ENCODE data around the gene BABAM2.

Gene BABAM2

GRCh38 chr2:28152585-28153280, 262.2 kb downstream of the BABAM2 start:
- Histone ChIP-seq H3K4me2 (no peak overlapping the region), H3K36me3 (peaks cover 17% of the 10 kb centered on the region), H4K20me1 (no peaks in the 10 kb centered on the region), H3K27me3 (no peaks in the 10 kb centered on the region), H3K27ac (no peak overlapping the region), H3K4me3 (no peak overlapping the region), H3K4me1 (no peaks in the 10 kb centered on the region), H3K9me3 (peaks cover 11% of the 10 kb centered on the region), H3K9ac (no peak overlapping the region)
- no peak for TF ChIP-seq Cebpa-rat (IDR thresholded peaks at IDR 0.05)

DNA sequence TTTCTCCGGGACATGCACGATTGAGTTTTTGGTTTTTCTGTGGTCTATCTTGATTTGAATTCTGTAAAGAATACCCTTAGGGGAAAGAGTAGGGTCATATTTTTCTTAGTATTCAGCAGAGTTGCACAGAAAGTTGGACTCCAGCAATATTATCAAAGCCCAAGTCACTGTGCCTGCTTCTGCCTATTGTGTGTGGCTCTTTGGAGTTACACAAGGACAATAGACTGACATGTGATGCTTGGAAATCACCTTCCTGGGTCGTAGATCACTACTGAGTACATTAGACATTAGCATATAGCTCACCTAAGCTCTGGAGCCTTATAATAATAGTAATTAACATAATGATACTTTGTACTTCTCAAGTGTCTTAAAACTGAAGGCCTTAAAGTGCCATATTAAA, 263.3 kb downstream of the BABAM2 start:
- Histone ChIP-seq H3K9me3 (peaks cover 11% of the 10 kb centered on the region), H4K20me1 (no peaks in the 10 kb centered on the region), H3K4me1 (no peaks in the 10 kb centered on the region), H3K4me3 (no peak overlapping the region), H3K36me3 (peaks cover 13% of the 10 kb centered on the region), H3K4me2 (no peak overlapping the region), H3K9ac (no peak overlapping the region), H3K27ac (no peak overlapping the region), H3K27me3 (no peaks in the 10 kb centered on the region)
- no peak for TF ChIP-seq Cebpa-rat (IDR thresholded peaks at IDR 0.05)

GRCh38 chr2:28155086-28155485, 264.6 kb downstream of the BABAM2 start:
- Histone ChIP-seq H4K20me1 (no peaks in the 10 kb centered on the region), H3K4me3 (no peak overlapping the region), H3K36me3 (peaks cover 12% of the 10 kb centered on the region), H3K4me1 (no peaks in the 10 kb centered on the region), H3K9me3 (peaks cover 11% of the 10 kb centered on the region), H3K9ac (no peak overlapping the region), H3K27me3 (no peaks in the 10 kb centered on the region), H3K27ac (no peak overlapping the region), H3K4me2 (no peak overlapping the region)
- TF ChIP-seq Cebpa-rat (IDR thresholded peaks at IDR 0.05), result no peak

- Histone ChIP-seq H3K9me3 (peaks cover 11% of the 10 kb centered on the region), H3K36me3 (peaks cover 15% of the 10 kb centered on the region), H3K27me3 (no peaks in the 10 kb centered on the region), H4K20me1 (no peaks in the 10 kb centered on the region), H3K4me1 (no peaks in the 10 kb centered on the region), H3K9ac (no peak overlapping the region), H3K27ac (no peak overlapping the region), H3K4me2 (no peak overlapping the region), H3K4me3 (no peak overlapping the region)
- TF ChIP-seq Cebpa-rat (IDR thresholded peaks at IDR 0.05), result no peak
Observed at GRCh38 chr2:28155627-28156026, 265.1 kb downstream of the BABAM2 start.

DNA sequence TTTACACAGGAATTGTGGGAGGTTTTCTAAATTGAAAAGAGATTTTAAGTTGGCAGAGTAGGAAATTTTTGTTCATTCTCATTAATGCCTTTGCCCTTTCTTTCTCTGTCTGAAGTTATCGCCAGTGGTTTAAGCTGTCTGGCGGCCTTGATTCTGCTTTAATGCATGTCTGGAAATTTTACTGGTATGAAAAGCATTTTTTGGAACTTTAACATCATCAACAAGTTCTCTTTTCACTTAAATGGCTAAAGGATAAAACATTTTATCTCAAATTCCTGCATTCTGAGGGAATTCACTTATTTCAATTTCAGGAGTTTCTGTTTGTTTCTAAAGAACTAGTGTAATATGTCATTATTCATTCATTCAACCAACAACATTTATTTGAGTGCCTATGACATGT, 268.3 kb downstream of the BABAM2 start:
- Histone ChIP-seq H3K27me3 (no peaks in the 10 kb centered on the region), H3K36me3 (peaks cover 8% of the 10 kb centered on the region; the same call in 1 of the 2 replicates), H3K4me1 (no peaks in the 10 kb centered on the region), H4K20me1 (no peaks in the 10 kb centered on the region), H3K9me3 (peaks cover 11% of the 10 kb centered on the region), H3K4me3 (no peak overlapping the region), H3K4me2 (no peak overlapping the region), H3K9ac (no peak overlapping the region), H3K27ac (no peak overlapping the region)
- no peak for TF ChIP-seq Cebpa-rat (IDR thresholded peaks at IDR 0.05)

DNA sequence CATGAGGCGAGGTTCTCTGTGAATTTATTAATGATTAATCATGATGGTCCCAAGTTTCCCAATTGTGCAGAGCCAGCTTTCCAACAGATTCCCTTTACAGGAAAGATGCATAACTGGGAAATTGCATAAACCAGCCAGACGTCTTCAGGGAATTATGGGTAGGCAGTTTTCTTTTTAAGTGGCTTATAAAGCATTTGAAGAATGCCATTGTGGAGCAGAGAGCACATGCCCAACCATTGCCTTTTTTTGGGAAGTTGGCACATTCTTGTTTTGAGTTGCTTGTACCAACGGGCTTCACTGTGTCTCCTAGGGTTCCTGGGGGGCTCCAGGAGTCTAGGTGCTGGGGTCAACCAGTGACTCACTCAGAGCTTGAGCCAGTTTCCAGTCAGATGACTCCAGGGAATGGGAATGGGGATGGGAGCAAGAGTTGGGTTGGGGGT, 270.5 kb downstream of the BABAM2 start:
- TF ChIP-seq Cebpa-rat (IDR thresholded peaks at IDR 0.05), result no peak
- no peaks in the 10 kb centered on the region for H4K20me1 ChIP-seq
- peaks cover 2% of the 10 kb centered on the region for H3K9me3 ChIP-seq
- H3K4me1 ChIP-seq, result peaks cover 5% of the 10 kb centered on the region
- H3K4me2 ChIP-seq, result no peak overlapping the region
- H3K36me3 ChIP-seq, result peaks cover 8% of the 10 kb centered on the region; the same call in 1 of the 2 replicates
- H3K27ac ChIP-seq, result no peak overlapping the region
- H3K9ac ChIP-seq, result no peak overlapping the region
- H3K4me3 ChIP-seq, result no peak overlapping the region
- H3K27me3 ChIP-seq, result no peaks in the 10 kb centered on the region

- Histone ChIP-seq H3K4me1 (peaks cover 10% of the 10 kb centered on the region), H3K9ac (no peak overlapping the region), H4K20me1 (no peaks in the 10 kb centered on the region), H3K27me3 (no peaks in the 10 kb centered on the region), H3K9me3 (no peaks in the 10 kb centered on the region), H3K36me3 (peaks cover 8% of the 10 kb centered on the region; the same call in 1 of the 2 replicates), H3K27ac (no peak overlapping the region), H3K4me3 (no peak overlapping the region), H3K4me2 (no peak overlapping the region)
- TF ChIP-seq Cebpa-rat (IDR thresholded peaks at IDR 0.05), result no peak
Observed at GRCh38 chr2:28161466-28161865, 270.9 kb downstream of the BABAM2 start.

GRCh38 chr2:28162564-28162963, 272.0 kb downstream of the BABAM2 start:
- Histone ChIP-seq H3K4me1 (peaks cover 11% of the 10 kb centered on the region), H3K9ac (no peak overlapping the region), H3K36me3 (peaks cover 8% of the 10 kb centered on the region; the same call in 1 of the 2 replicates), H3K4me3 (no peak overlapping the region), H4K20me1 (no peaks in the 10 kb centered on the region), H3K4me2 (no peak overlapping the region), H3K9me3 (no peaks in the 10 kb centered on the region), H3K27ac (no peak overlapping the region), H3K27me3 (no peaks in the 10 kb centered on the region)
- no peak for TF ChIP-seq Cebpa-rat (IDR thresholded peaks at IDR 0.05)

GRCh38 chr2:28163028-28163427, 272.5 kb downstream of the BABAM2 start:
- Histone ChIP-seq H3K4me2 (no peak overlapping the region), H3K36me3 (peaks cover 8% of the 10 kb centered on the region; the same call in 1 of the 2 replicates), H4K20me1 (no peaks in the 10 kb centered on the region), H3K4me3 (no peak overlapping the region), H3K27ac (no peak overlapping the region), H3K9me3 (no peaks in the 10 kb centered on the region), H3K4me1 (peaks cover 11% of the 10 kb centered on the region), H3K27me3 (no peaks in the 10 kb centered on the region), H3K9ac (no peak overlapping the region)
- TF ChIP-seq Cebpa-rat (IDR thresholded peaks at IDR 0.05), result no peak

DNA sequence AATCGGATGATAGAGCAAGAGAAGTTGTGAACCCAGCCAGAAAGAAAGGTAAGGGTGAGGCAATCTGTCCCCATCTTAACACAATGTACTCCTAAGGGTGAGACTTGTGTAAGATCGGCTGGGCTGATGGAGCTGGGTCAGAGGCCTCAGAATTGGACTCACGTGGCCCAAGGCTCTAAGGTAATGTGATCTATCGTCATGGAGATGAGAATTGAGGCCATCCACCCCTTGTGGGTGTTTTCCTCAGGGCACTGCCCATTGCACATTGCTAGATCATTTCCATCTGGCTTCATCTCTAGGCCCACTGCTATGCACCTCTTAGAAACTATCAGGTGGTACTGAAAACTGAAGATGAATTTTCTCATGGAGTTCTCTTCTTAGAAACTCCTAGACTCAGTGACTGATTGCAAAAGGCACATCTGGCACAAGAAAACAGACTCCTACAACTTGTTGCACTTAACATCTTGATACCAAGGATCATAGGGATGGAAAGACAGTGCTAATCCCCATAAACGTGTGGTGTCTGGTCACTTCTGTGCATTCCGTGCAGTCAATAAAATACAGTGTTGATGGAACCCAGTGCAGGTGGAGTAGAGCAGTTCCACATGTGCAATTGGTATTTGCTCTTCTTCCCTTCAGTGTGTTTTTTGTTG, 273.2 kb downstream of the BABAM2 start:
- H3K4me3 ChIP-seq, result no peak overlapping the region
- H4K20me1 ChIP-seq, result no peaks in the 10 kb centered on the region
- TF ChIP-seq Cebpa-rat (IDR thresholded peaks at IDR 0.05), result no peak
- no peak overlapping the region for H3K9ac ChIP-seq
- H3K4me2 ChIP-seq, result no peak overlapping the region
- peaks cover 8% of the 10 kb centered on the region; the same call in 1 of the 2 replicates for H3K36me3 ChIP-seq
- H3K9me3 ChIP-seq, result no peaks in the 10 kb centered on the region
- H3K27ac ChIP-seq, result no peak overlapping the region
- H3K27me3 ChIP-seq, result no peaks in the 10 kb centered on the region
- H3K4me1 ChIP-seq, result peaks cover 11% of the 10 kb centered on the region
